Measurements from ENCODE around the gene TRAPPC8.

DNA sequence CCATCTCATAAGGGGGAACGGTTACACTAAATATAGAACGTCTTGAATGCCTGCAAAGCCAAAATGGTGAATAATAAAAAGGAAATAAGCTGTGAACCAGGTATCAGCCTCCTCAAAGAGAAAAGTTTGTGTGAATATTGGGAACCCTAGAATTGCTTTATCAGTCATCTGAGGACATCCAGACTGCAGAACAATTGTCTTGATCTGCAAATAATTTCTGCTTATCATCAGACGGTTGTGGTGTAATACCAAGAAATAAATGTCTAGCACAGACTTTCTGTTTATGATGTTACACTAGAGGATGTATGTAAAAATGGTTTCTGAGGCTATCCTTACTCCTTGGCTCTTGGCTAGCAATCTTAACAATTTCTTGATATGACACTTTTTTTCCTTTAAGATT lies 128.8 kb downstream of the TRAPPC8 start:
- TF ChIP-seq, protein P1, sequence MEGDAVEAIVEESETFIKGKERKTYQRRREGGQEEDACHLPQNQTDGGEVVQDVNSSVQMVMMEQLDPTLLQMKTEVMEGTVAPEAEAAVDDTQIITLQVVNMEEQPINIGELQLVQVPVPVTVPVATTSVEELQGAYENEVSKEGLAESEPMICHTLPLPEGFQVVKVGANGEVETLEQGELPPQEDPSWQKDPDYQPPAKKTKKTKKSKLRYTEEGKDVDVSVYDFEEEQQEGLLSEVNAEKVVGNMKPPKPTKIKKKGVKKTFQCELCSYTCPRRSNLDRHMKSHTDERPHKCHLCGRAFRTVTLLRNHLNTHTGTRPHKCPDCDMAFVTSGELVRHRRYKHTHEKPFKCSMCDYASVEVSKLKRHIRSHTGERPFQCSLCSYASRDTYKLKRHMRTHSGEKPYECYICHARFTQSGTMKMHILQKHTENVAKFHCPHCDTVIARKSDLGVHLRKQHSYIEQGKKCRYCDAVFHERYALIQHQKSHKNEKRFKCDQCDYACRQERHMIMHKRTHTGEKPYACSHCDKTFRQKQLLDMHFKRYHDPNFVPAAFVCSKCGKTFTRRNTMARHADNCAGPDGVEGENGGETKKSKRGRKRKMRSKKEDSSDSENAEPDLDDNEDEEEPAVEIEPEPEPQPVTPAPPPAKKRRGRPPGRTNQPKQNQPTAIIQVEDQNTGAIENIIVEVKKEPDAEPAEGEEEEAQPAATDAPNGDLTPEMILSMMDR (IDR thresholded peaks at IDR 0.05), result no peak
- no peak for TF ChIP-seq ZFX (IDR thresholded peaks at IDR 0.05; ENCODE audit: borderline replicate concordance)

All from 22Rv1 (cell line).